Measurements from ENCODE around the gene XPNPEP1. TPM values are rescaled to one million over a fixed set of nuclear protein-coding genes. Genes with fewer than 3 reads are reported as not detected.

XPNPEP1 gene
- total and polyA plus RNA-seq, 2 of the 4 experiments (the other 2 are of a cell fraction) = 164 to 311 TPM

DNA sequence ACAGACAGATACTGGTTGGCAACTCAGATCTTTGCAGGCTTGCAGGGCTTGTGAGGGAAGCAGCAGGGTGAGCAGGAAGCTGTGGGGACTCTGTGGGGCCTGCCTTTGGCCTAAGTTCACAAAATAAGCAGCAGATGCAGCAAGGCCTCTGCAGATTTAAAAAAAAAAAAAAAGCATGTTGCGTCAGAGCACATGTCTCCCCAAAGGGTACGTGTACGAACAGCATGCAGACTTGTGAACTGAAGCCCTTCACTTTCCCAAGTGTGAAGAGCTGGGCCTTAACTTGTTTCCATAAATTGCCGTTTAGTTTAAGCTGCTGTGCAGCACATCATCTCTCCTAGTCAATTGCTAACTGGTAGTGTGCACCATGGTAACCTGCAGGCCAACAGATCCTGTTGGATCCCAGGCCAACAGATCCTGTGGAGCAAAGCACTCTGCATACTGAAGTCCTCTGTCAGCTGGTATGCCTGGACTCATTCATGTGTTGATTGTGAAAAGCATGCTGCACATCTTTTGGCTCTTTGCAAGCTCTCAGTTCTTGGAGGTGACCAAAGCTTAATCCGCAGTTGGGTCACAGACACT lies 10.8 kb upstream of the XPNPEP1 start:
- intact Hi-C loops (cut with micrococcal nuclease) = no loop called here
- Histone ChIP-seq H3K4ac (ENCODE audit: low read depth, low read length) (no peak overlapping the region), H4K8ac (ENCODE audit: low read depth in 2 of 2, low read length in 2 of 2) (no peak overlapping the region)

More for the DNA sequence above, 10.8 kb upstream of the XPNPEP1 start:
- H3K36me3 ChIP-seq (ENCODE audit: control insufficient read depth, insufficient read depth, low read length) = no peaks in the 10 kb centered on the region
- H3K4me1 ChIP-seq (ENCODE audit: control insufficient read depth, insufficient read depth, low read length) = peaks cover 2% of the 10 kb centered on the region; the same call in 1 of the 2 replicates
- H3K56ac ChIP-seq (ENCODE audit: extremely low read depth, insufficient read depth, low read length) = no peak overlapping the region
- H2BK5ac ChIP-seq (ENCODE audit: low read depth, low read length, poor library complexity, severe bottlenecking) = no peak overlapping the region
- H3K27ac ChIP-seq (ENCODE audit: insufficient read depth, low read length) = no peak overlapping the region
- no peak overlapping the region for H4K91ac ChIP-seq (ENCODE audit: insufficient read depth, low read depth, low read length)
- DNase-seq (peak; percentile 52), ATAC-seq (ENCODE audit: low read depth) (peak; percentile 37)
- no peak overlapping the region for H3K4me2 ChIP-seq (ENCODE audit: low read depth, low read length)
- BruUV-seq (replicated peaks) = no TSS peak
- H2AK9ac ChIP-seq (replicated peaks; ENCODE audit: low read depth, low read length, poor library complexity) = no peak overlapping the region
- no peaks in the 10 kb centered on the region for H3K9me3 ChIP-seq (ENCODE audit: control insufficient read depth, insufficient read depth, low read length)
- ChIA-PET CTCF (interaction anchor here (0.6 to 1.0 kb wide), 2 partner anchors 41 to 50 kb away, joined by 4 read pairs; no protein-coding TSS in a partner anchor), POLR2A (ENCODE audit: unreplicated experiment) (no interaction called here)
- WGBS, 2 experiments (ENCODE audit: extremely low coverage in 2 of 2, insufficient read length in 1 of 2) = no CpG with 5 or more reads among the region's 5 CpGs
- H2BK120ac ChIP-seq (ENCODE audit: low read depth, low read length) = no peak overlapping the region
- H3K27me3 ChIP-seq (ENCODE audit: control insufficient read depth, insufficient read depth, low read length) = no peaks in the 10 kb centered on the region
- H4K20me1 ChIP-seq (ENCODE audit: insufficient read depth, low read length) = no peaks in the 10 kb centered on the region
- dilution Hi-C loops (cut with HindIII; ENCODE audit: low sequenced_read_pairs, unreplicated experiment) (no loop called here), in situ Hi-C loops (cut with MboI; ENCODE audit: low sequenced_read_pairs) (no loop called here)
- no peak overlapping the region for H3K4me3 ChIP-seq (ENCODE audit: insufficient read depth, low read depth, low read length)
- no peaks in the 10 kb centered on the region for H3K79me1 ChIP-seq (ENCODE audit: low read depth in 1 of 2, low read length in 2 of 2)
- no peak overlapping the region for H2BK20ac ChIP-seq (ENCODE audit: low read depth, low read length)
- no peak overlapping the region for H3K14ac ChIP-seq (replicated peaks; ENCODE audit: low read depth, low read length)
- H4K5ac ChIP-seq (ENCODE audit: low read depth, low read length) = no peak overlapping the region
- H2AK5ac ChIP-seq (ENCODE audit: low read depth, low read length) = no peak overlapping the region
- TF ChIP-seq CHD1 (IDR thresholded peaks at IDR 0.05; ENCODE audit: low read depth, low read length) (no peak), MXI1 (IDR thresholded peaks at IDR 0.05; ENCODE audit: borderline replicate concordance, low read depth, low read length) (no peak), BHLHE40 (IDR thresholded peaks at IDR 0.05; ENCODE audit: low read depth, low read length) (no peak), CEBPB (IDR thresholded peaks at IDR 0.05; ENCODE audit: low read depth, low read length) (no peak)
- H3K9me1 ChIP-seq (ENCODE audit: insufficient read depth, low read length) = no peaks in the 10 kb centered on the region
- H3K9ac ChIP-seq (ENCODE audit: low read depth, low read length) = no peak overlapping the region
- H3K18ac ChIP-seq (ENCODE audit: low read depth, low read length) = no peak overlapping the region
- peak overlapping the region; percentile 13 for H2AFZ ChIP-seq (replicated peaks; ENCODE audit: low read length, poor library complexity)
- H3K23ac ChIP-seq (ENCODE audit: low read depth, low read length) = no peak overlapping the region
- no peak overlapping the region for H2BK15ac ChIP-seq (ENCODE audit: low read depth, low read length)

Measured in IMR-90 (cell line).